VCaP (cell line): Measurements from ENCODE around the gene RBM44.
A peak's percentile ranks its signal among the peaks of the same experiment; 100 is the strongest.

Experiments used
- H3K27ac ChIP-seq: fragments of 450-650 bp; 2 replicates; pipeline ENCODE4 v1.5.1; 2017
- TF ChIP-seq, protein P1 (sequence below): fragments of 450-650 bp; conservative IDR thresholded peaks from 2 replicates; pipeline ENCODE4 v1.5.1; 2017; ENCODE audit warnings: mild to moderate bottlenecking, moderate library complexity

RBM44 gene

DNA sequence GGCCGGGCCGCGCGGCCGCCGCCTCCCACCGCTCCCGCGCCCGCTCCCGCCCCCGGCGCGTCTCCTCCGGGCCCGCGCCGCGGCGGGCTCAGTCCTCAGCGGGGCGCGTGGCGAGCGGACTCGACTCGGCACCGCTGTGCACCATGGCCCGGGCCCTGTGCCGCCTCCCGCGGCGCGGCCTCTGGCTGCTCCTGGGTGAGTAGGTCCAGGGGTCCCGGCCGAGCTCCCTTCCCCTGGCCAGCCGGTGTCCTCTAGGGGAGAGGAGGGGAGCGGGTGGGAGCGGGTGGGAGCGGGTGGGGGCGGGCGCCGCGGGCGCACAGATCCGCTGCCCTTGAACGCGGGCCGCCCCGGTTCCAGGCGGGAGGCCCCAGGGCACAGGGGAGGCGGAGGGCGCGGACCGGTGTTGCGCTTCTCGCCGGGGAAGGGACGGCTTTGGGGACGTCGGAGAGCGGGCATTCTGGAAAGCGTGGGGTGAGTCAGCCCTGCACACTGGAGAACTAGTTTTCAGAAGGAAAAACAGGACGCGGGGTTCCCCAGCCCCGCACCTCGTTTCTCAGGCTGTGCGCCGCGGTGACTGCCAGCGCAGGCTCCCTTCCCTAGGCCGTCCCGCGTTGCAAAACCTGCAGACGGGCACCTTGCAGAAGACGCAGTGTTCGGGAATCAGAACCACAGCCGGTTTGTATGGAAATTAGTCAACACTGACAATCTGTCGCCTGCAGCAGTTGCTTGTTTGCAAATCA, 61.1 kb downstream of the RBM44 start, which contains the start of gene RAMP1:
TSS of gene RAMP1 (plus strand) at position 91 of the 740 bp plus-strand sequence. CDS start at position 144, 53 bp downstream.
- H3K27ac ChIP-seq = peak within 1 kb of the TSS; percentile 98
- TF ChIP-seq, protein P1, sequence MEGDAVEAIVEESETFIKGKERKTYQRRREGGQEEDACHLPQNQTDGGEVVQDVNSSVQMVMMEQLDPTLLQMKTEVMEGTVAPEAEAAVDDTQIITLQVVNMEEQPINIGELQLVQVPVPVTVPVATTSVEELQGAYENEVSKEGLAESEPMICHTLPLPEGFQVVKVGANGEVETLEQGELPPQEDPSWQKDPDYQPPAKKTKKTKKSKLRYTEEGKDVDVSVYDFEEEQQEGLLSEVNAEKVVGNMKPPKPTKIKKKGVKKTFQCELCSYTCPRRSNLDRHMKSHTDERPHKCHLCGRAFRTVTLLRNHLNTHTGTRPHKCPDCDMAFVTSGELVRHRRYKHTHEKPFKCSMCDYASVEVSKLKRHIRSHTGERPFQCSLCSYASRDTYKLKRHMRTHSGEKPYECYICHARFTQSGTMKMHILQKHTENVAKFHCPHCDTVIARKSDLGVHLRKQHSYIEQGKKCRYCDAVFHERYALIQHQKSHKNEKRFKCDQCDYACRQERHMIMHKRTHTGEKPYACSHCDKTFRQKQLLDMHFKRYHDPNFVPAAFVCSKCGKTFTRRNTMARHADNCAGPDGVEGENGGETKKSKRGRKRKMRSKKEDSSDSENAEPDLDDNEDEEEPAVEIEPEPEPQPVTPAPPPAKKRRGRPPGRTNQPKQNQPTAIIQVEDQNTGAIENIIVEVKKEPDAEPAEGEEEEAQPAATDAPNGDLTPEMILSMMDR = no peak

DNA sequence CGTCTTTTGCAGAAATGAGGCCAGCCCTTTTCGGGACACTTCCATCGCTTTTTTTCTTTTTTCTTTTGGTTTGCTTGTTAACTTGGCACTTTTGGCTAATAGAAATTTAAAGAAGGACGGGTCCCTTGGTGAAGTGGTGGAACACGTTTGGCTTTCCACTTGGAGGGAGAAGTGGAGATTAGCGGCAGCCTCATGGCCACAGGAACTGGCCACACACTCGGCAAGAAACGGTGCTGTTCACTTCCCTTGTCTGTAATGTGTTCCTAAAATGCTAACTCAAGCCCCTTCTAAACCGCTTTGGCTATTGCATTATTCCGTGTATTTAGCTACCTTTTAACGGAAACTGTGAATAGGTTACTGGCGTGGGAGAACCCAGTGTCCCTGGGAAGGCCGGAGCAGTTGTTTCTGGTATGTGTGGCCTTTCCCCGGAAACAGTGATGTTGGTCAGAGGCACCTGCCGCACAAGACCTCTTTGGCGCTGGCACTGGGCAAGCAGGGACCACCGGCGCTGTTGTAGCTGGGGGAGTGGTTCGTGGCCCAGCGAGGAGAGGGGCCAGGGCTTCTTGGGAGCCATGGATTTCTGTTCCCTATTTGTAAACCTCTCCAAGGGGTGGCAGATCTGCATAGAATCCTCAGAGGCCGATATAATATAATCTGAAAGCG, 61.8 kb downstream of the RBM44 start:
- TF ChIP-seq, protein P1 = no peak
- H3K27ac ChIP-seq = peak overlapping the region; percentile 98

DNA sequence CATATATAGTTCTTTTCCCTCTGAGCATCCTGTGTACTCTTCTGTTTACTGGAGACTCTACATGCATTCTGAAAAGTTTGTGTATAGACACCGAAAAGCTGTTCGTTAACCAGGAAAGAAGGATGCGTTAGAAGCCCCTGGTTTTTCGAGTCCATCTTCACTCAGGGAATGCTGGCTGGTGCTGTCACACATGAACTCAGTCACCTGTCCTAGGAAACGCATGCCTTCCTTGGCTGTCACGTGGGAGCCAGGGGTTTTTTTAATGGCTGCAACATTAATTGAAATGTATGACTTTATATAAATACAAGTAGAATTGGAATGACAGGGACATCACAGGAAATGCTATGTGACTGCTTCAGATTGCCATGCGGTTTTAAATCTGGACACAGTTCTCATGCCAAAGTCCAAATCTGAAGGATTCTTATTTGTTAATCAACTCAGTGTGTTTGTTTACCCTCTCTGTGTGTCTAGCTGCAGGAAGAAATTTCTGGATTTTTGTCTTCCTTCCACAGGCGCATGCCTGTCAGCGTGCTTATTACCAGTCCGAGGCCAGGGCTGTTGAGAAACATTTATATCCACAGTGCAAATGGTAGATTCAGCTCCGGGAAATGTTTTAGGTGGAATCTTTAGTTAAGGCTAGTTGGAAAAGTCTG, 63.4 kb downstream of the RBM44 start:
- TF ChIP-seq, protein P1 = no peak
- peak overlapping the region; percentile 98 for H3K27ac ChIP-seq

DNA sequence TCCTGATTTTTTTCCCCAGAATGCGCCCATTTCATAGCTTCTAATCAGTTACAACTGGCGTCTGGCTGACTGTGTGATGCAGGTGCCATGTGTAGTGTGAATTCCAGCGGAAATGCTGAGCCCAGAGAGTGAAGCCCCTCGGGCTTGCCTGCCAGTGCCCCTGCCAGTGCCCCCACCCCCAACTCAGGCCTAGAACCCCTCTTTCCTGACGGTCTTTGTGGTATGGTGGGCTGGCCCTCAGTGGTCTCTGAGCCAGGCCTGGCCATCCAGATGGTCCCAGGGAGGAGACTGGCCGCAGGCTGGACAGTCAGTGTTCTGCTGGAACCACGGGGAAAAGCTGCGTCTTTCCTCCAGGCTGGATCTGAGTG, 63.9 kb downstream of the RBM44 start:
- TF ChIP-seq, protein P1 = no peak
- peak overlapping the region; percentile 98 for H3K27ac ChIP-seq

DNA sequence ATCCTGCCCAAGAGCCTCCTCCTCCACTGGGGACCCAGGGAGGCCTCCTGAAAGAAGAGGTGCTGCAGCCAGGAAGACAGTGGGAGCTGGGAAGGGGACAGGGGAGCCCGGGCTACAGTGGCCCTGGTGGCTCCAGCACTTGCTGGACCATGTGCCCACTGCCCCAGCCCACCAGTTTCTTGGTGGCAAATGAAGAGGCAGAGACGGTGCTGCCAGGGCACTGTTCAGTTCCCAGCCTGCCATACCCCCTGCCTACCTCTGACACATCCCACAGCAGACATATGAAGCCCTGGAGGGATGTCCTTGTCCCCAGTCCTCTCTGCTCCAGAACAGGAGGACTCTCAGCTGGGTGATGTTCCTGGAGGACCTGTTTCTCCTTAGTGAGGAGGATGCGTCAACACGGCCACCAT, 64.5 kb downstream of the RBM44 start:
- TF ChIP-seq, protein P1 = no peak
- peak overlapping the region; percentile 98 for H3K27ac ChIP-seq

DNA sequence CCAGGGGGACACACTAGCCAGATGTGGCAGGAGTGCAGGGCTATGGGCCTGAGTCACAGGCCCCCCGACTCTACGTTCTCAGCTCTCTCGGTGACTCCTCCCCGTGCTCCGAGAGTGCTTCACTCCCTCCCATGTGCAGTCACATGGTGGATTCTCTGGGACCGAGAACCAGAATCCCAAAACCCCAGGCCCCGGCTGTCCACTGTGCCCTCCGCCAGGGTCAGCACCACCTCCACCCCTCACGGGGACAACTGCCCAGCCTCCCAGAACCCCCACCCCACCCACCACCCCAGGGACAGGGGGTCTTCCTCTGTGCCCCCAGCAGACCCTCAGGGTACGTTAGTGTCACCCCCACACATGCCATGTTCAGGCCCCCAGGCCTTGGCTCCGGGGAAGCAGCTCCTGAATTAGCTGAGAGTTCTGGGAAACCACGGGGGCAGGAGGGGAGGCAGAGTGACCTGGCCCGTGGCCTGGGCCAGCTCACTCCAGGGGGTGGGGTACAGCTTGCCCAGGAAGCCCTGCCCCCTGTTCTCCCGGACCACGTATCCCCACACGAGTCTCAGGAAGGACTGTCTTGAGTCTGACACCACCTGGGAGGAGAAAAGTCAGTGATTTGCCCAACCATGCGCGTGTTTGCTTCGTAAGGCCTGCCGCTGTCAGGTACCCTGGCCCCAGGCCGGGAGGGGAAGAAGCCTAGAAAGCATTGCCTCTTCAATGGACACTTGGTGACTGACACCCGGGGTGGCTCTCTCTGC, 65.3 kb downstream of the RBM44 start:
- H3K27ac ChIP-seq = peak overlapping the region; percentile 98
- TF ChIP-seq, protein P1 = no peak
